Activated CD8-positive, alpha-beta memory T cell treated with anti-CD3 and anti-CD28 coated beads for 4 hours (primary cell): ENCODE results near the gene LCOR.

Source experiments
- DNase-seq, 2 donors: peaks; one replicate each; pipeline ENCODE4 v3.0.0-alpha.2; 2020; ENCODE audit warnings: low read depth in 2 of 2

LCOR gene

GRCh38 chr10:96987141-96987841, 155.2 kb downstream of the LCOR start:
- DNase-seq, result no peak

DNA sequence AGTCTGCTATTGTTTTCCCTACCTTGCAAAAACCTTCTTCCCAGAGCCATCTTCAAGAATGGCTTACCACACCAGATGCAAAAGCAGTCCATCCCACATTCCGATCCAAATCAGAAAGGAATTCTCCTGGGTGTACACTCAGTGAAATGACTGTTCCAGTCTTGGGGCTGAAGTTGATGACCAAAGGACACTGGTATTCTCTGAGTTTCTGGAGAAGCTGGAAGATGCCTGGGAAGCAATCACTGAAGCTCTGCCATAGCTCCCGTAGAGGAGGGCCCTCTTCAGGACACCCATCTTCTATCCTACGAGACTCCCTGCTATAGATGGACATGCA, 155.7 kb downstream of the LCOR start:
- DNase-seq, result no peak

- no peak for DNase-seq
Observed at GRCh38 chr10:96988426-96988825, 156.3 kb downstream of the LCOR start.

DNA sequence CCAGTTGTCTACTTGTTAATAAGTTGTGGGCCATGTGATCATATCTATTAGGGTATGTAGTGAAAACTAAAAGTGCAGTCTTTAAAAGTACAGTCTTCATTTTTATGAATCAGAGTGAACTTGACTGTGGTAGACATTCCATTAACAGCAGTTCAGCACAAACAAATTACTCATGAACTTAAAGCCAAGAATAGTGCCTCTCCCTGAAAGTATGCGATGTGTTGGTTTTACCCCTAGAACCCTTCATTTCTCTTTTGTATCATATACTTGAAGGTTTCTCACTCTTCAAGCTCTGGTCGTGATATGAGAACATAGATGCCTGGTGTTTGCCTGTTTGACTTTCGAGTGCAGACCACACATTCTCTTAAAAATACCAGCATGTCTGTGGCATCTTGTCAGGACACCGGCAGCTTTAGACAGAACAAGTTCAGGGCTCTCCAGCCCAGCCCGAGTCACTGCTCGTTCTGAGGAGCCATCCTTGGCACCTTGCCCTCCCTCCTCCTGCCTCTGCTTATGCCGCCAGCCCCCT, 159.3 kb downstream of the LCOR start:
- no peak for DNase-seq

DNA sequence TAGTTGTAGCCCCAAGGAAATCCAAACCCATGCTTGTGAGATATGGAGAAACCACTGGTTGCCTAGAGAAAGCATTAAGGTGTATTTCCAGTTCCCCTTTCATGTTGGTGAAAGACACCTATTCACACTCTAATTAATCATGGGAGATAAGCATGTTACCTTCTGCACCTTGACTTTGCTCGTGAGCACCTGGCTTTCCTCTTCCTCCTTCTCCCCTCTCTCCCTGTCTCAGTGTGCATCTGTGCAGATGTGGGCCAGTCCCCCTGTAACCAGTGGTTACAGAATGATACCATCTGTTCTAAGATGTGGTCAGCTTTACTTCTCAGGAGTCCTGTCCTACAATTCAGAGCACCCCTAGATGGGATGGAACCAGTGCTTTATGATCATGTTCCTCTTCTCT, 160.6 kb downstream of the LCOR start:
- no peak for DNase-seq

- DNase-seq, result no peak
Observed at GRCh38 chr10:96995851-96996250, 163.8 kb downstream of the LCOR start.

DNA sequence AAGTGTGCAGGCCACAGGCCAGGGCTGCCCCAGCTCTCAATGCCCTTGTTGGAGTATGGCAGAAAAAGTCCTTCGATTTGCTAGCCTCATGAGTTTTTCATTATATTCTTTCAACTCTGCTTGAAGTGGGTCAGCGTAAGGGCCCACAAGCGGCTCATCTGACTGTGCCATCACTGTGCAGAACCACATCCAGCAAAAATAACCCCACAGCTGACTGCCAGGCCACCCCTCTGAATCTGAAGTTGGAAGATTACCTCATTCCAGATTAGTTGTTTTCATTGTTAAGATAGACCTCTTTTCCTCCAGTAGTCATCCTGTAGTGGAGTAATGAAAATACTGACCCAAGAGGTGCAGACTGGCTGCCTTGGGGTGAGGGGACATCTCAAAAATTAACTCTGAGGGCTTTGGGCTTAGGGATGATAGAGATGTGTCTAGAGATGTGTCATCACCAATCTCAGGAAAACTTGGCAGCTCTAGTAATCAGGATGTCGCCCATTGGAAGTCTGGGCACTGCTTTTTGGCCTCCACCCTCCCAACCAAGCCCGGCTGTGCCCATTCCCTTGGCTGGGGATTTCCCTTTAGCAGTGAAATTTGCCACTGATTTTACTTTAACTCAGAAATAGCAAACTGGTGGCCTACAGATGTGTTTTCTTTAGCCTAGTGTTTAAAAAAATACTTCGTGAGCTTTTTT, 164.3 kb downstream of the LCOR start:
- no peak for DNase-seq

DNA sequence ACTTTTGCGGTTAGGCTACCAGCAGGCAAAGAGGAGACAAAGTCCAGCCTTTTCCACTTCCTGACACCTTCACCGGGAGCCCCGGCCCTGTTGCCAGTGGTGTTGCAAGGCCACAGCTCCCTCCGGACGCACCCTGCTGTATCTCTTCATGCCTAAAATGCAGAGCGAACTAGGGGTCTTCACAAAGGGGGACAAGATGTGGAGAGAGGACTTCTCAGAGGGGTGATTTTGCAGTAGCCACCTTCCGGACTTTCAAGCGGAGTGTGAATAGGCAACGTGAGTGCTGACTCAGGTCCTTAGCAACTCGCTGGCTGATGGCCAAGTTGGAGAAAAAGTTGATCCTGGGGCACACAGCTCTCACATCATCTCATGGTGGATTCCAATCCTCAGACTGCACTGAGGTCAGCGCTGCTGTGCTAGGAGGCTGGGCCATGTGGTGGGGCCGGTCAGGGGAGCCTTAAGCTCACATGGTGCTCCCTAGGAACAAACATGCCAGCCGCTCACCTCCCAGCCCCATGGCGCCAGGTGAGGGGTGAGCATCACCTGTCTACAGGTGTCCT, 166.3 kb downstream of the LCOR start:
- no peak for DNase-seq

- no peak for DNase-seq
Observed at GRCh38 chr10:96999337-96999736, 167.2 kb downstream of the LCOR start.

- DNase-seq, result no peak
Observed at GRCh38 chr10:96999987-97000386, 167.9 kb downstream of the LCOR start.

- no peak for DNase-seq
Observed at GRCh38 chr10:97000487-97001182, 168.5 kb downstream of the LCOR start.

- no peak for DNase-seq
Observed at GRCh38 chr10:97001183-97001991, 169.3 kb downstream of the LCOR start.

DNA sequence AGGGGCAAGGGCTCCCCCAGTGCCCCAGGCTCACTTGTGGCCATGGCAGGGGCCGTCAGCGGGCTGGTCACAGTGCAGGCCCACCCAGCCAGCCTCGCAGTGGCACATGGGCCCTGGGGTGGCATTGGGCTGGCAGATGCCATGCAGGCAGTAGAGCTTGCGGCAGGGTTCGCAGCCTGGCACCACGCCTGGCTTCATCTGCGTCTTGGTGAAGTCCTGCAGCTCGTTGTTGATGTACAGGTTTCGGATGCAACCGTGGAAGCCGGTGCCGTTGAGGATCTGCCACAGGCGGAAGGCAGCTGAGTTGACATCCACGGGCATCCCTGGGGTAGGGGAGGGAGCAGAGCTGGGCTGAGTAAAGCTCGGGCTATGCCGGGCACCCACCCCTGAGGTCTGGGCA, 170.6 kb downstream of the LCOR start:
- no peak for DNase-seq

- no peak for DNase-seq
Observed at GRCh38 chr10:97003151-97003803, 171.2 kb downstream of the LCOR start.

- DNase-seq, result no peak
Observed at GRCh38 chr10:97003804-97004201, 171.7 kb downstream of the LCOR start.

DNA sequence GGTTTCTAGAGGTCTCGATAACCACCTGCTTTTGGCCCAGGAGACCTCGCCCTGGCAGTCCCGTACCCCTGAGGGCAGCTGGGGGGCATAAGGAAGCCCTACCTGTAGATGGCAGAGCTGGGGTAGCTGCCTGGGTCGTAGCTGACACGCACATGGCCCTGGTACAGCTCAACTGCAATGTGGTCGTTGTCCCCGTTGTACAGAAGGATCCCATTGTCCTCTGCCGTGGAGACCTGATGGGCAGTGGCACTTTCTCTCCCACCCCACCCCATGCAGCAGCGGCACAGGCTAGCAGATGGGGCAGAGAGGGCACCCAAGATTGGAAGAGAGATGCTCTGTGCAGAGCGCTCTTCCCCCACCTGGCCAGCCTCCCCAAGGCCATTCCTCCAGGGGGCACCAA, 172.5 kb downstream of the LCOR start:
- no peak for DNase-seq

DNA sequence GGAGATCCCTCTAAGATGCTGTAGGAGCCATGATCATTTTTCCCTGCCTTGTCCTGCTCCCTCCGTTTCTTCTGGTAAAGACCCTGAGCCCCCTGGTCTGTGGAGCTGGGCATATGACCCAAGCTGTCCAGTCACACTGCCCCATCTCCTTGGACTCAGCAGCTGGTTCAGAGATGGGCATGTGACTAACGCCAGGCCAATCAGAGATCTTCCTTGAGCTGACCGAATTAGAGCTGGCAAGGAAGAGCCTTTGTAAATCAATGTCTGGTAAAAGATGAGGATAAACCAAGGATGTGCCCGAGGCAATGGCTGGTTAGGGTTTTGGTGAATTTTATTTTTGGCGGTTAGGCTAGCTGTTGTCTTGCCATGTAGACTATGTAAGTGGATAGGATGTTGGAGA, 173.3 kb downstream of the LCOR start:
- DNase-seq, result no peak

DNA sequence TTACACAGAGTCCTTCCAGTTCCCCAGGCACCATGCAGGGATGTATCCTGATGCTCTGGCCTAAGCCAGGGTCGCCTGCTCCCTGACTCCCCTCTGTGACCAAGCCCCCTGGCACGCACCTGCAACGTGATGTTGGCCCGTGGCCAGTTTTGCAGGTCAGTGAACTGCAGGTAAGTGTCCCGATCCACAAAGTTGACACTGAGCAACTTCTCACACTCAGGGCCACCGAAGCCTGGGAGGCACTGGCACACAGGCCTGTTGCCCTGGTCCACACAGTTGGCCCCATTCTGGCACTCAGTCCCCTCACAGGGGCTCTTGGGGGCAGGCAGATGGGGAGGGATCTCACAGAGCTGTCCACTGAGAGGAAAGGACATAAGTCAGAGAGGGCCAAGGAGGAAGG, 174.3 kb downstream of the LCOR start:
- DNase-seq, result no peak

DNA sequence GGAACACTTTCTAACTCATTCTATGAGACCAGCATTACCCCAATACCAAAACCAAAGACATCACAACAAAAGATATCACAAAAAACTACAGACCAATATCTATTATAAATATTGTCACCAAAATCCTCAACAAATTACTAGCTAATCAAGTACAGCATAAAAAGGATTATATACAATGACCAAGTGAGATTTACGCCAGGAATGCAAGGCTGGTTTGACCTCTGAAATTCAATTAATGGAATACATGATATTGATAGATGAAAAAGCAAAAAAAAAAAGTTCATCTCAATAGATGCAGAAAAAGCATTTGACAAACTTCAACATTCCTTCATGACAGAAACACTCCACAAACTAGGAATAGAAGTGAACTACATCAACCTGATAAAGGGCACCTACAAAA, 175.3 kb downstream of the LCOR start:
- no peak for DNase-seq

- DNase-seq, result no peak
Observed at GRCh38 chr10:97010695-97011206, 178.7 kb downstream of the LCOR start.

DNA sequence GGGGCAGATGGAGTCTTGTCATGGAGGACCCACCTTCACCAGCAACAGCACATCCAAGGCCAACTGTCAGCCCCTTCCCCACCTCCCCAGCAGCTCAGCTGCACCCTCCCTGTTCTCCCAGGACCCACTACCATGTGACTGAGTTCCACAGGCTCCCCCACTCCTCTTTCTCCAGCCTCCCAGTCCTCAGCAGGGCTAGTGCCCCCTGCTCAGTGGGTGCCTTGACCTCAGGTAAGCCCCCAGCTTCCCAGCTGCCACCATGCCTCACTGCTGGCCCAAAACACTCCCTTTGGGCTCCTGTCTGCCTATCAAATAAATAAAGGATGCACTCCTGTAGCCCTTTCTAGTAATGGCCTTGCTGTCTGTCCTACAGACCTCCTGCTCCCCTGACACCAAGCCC, 179.3 kb downstream of the LCOR start:
- no peak for DNase-seq
